GM06990 (cell line): ENCODE results near the gene SST.

Source experiments
- DNase-seq: peaks from one replicate; pipeline ENCODE4 v3.0.0-alpha.2; 2011; ENCODE audit not compliant: insufficient read length; ENCODE audit errors: extremely low read depth
- H3K27me3 ChIP-seq: replicated peaks from 2 replicates; pipeline ENCODE4 v1.6.0; 2011; ENCODE audit warnings: low read length; ENCODE audit not compliant: control insufficient read depth, insufficient read depth
- H3K36me3 ChIP-seq: 2 replicates; pipeline ENCODE4 v1.5.1; 2011; ENCODE audit warnings: low read length; ENCODE audit not compliant: control insufficient read depth, insufficient read depth
- H3K4me3 ChIP-seq: replicated peaks from 2 replicates; pipeline ENCODE4 v1.5.1; 2011; ENCODE audit warnings: low read depth, mild to moderate bottlenecking, control low read depth, low read length
- TF ChIP-seq, protein P1 (sequence below): IDR thresholded peaks from 2 replicates; pipeline ENCODE4 v1.5.1; 2011; ENCODE audit warnings: low read length, control low read depth, mild to moderate bottlenecking, inconsistent platforms; ENCODE audit not compliant: insufficient read depth, poor library complexity, severe bottlenecking

Gene SST

DNA sequence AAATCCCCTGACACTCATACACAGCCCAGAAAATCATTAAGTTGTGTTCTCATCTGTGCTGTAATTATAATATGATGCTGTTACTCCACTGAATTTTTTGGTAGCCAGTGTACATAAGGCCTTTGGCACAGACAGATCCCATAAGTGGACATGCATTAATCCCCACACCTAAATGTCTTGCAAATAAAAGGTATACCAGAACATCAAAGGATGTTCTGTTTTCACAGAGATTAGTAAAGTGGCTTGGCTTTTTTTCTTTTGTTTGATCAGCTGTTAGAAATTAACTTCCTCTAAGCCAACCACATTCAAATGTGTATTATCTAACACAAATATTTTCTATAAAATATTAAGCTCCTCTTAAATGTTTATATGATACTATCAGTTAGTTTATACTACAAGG is 2.7 kb downstream of the SST start:
- H3K4me3 ChIP-seq = no peak overlapping the region
- no peaks in the 10 kb centered on the region; the same call in 1 of the 2 replicates for H3K27me3 ChIP-seq
- DNase-seq = no peak
- TF ChIP-seq, protein P1, sequence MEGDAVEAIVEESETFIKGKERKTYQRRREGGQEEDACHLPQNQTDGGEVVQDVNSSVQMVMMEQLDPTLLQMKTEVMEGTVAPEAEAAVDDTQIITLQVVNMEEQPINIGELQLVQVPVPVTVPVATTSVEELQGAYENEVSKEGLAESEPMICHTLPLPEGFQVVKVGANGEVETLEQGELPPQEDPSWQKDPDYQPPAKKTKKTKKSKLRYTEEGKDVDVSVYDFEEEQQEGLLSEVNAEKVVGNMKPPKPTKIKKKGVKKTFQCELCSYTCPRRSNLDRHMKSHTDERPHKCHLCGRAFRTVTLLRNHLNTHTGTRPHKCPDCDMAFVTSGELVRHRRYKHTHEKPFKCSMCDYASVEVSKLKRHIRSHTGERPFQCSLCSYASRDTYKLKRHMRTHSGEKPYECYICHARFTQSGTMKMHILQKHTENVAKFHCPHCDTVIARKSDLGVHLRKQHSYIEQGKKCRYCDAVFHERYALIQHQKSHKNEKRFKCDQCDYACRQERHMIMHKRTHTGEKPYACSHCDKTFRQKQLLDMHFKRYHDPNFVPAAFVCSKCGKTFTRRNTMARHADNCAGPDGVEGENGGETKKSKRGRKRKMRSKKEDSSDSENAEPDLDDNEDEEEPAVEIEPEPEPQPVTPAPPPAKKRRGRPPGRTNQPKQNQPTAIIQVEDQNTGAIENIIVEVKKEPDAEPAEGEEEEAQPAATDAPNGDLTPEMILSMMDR = no peak
- no peaks in the 10 kb centered on the region for H3K36me3 ChIP-seq

DNA sequence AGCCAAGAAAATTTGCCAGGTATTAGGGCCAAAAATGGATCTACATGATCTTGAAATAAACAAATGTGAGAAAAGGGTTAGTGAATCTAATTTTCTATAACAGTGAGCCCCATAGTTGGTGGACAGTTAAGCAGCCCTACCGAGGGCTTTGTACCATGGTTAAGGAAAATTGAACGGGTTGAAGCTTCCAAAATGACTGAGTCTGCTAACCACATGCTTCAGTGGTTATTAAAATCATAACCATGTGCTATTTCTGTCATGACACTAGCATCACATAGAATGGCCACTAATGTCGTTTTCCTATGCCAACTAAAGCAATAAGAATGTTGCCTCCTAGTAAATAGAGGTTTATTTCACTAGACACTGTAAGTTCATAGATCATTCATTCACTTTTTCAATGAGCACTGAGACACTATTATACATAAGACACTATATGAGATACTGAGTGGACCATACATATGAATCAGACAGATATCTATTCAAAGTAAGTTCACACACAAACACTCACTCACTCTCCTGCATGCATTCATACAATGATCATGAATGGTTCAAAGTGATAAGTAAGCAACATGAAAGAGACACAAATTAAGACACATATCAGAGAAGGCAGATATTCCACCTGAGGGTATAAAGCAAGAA is 4.3 kb downstream of the SST start:
- Histone ChIP-seq H3K4me3 (no peak overlapping the region), H3K27me3 (no peaks in the 10 kb centered on the region; the same call in 1 of the 2 replicates), H3K36me3 (no peaks in the 10 kb centered on the region)
- TF ChIP-seq, protein P1 = no peak
- DNase-seq = no peak

- TF ChIP-seq, protein P1 = no peak
- H3K27me3 ChIP-seq = no peaks in the 10 kb centered on the region; the same call in 1 of the 2 replicates
- DNase-seq = no peak
- H3K4me3 ChIP-seq = no peak overlapping the region
- H3K36me3 ChIP-seq = no peaks in the 10 kb centered on the region
These were observed 5.2 kb downstream of the SST start for GRCh38 chr3:187665010-187665409.

DNA sequence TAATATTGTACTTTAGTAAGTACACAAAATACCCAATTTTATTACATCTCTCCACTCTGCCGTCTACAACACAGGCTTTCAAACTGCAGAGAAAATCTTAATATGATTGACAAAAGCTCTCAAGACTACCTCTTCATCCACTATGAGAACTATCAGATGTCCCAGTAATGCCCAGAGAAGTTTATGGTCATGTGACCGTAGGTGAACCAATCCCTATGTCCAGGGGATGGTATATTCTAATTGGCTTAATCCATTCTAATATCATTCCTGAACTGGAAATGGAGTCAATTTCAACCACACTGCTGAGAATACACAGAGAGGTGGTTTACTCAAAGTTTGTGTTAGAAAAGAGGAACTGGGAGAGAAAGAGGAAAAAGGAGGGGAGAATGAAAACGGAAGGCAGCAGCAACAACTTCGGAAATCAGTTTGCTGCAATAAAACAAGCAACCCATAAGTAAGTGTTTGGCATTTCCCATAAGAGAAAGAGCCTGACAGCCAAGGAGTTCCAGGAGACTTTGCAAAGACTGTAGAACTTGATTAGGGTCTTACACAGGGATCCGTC is 7.3 kb downstream of the SST start:
- no peak for DNase-seq
- no peaks in the 10 kb centered on the region for H3K36me3 ChIP-seq
- H3K4me3 ChIP-seq = no peak overlapping the region
- H3K27me3 ChIP-seq = no peaks in the 10 kb centered on the region; the same call in 1 of the 2 replicates
- TF ChIP-seq, protein P1 = no peak

DNA sequence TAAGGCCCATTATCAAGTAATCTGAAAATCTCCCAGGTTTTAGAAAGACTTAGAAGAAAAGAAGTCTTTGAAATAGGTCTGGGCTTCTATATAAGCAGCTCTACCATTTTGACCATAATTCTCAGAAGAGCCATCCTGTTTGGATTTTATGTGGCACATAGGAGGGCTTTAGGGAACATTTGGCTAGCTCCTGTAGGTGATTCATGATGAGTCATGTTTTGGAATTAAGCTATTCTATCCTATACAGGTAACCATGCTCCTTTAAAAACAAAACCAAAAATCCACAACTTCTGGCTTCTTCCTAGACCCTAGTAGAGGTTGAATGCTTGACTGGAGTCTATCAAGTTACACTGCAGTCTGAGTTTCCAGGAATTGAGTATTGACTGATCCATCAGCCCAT is 8.9 kb downstream of the SST start:
- no peak for DNase-seq
- Histone ChIP-seq H3K27me3 (no peaks in the 10 kb centered on the region; the same call in none of the 2 replicates), H3K4me3 (no peak overlapping the region), H3K36me3 (no peaks in the 10 kb centered on the region)
- TF ChIP-seq, protein P1 = no peak
